B cell (primary cell): Measurements from ENCODE around the gene PDZD2. TPM values are rescaled to one million over a fixed set of nuclear protein-coding genes. Genes with fewer than 3 reads are reported as not detected.

Experiments
- ATAC-seq: fragments of 200-7000 bp; cut with Tn5 transposase; one replicate; pipeline ENCODE4 v1.10.0; 2021; ENCODE audit warnings: low read depth, mild to moderate bottlenecking, moderate number of reproducible peaks, moderate library complexity
- CTCF ChIA-PET: fragments of 350-600 bp; sonication (Branson Sonifier 250); formaldehyde crosslinking; loops from one replicate; lab custom pipeline; 2021; ENCODE audit warnings: antibody characterized with exemption, inconsistent platforms; lab: Charles Lee
- POLR2A ChIA-PET: fragments of 350-600 bp; sonication (Branson Sonifier 250); formaldehyde crosslinking; loops from one replicate; lab custom pipeline; 2021; ENCODE audit warnings: antibody characterized with exemption; lab: Charles Lee
- DNase-seq: peaks from one replicate; pipeline ENCODE4 v3.0.0; 2013
- H2AFZ ChIP-seq: 2 replicates; pipeline ENCODE4 v1.6.1; 2012; ENCODE audit warnings: mild to moderate bottlenecking, low read depth, low read length; ENCODE audit not compliant: insufficient read depth, poor library complexity, severe bottlenecking
- H3K27ac ChIP-seq, 2 donors: 1 replicate in 1 of 2; 2 replicates in 1 of 2; pipeline ENCODE4 v1.5.1; 2012 to 2013; ENCODE audit warnings: low read length in 2 of 2, mild to moderate bottlenecking in 2 of 2, moderate library complexity in 1 of 2
- H3K27me3 ChIP-seq, 4 experiments: fragments of 200-600 bp in 1 of 4; sonication (generic) in 1 of 4; replicated peaks in 1 of 4; 1 replicate in 2 of 4; 2 replicates in 2 of 4; pipeline versions ENCODE4 v1.6.1 to v1.7.0; 2013 to 2016; ENCODE audit warnings: low read length in 3 of 4, mild to moderate bottlenecking in 2 of 4, mixed read lengths in 1 of 4, moderate library complexity in 1 of 4; ENCODE audit not compliant: insufficient read depth in 4 of 4, control insufficient read depth in 3 of 4; ENCODE audit errors: control extremely low read depth in 1 of 4
- H3K36me3 ChIP-seq, 2 experiments: replicated peaks in 1 of 2; 1 replicate in 1 of 2; 2 replicates in 1 of 2; pipeline versions ENCODE4 v1.6.1 to v1.7.1; 2013; ENCODE audit warnings: low read length in 1 of 2; ENCODE audit not compliant: insufficient read depth in 2 of 2, control insufficient read depth in 1 of 2; ENCODE audit errors: control extremely low read depth in 1 of 2, extremely low read depth in 1 of 2
- H3K4me1 ChIP-seq, 2 donors: fragments of 200-600 bp in 1 of 2; sonication (generic) in 1 of 2; 1 replicate in 1 of 2; 2 replicates in 1 of 2; pipeline versions ENCODE4 v1.5.1 to v1.6.1; 2013 to 2017; ENCODE audit warnings: low read length in 2 of 2; ENCODE audit not compliant: control insufficient read depth in 2 of 2, insufficient read depth in 2 of 2
- H3K4me2 ChIP-seq: replicated peaks from 2 replicates; pipeline ENCODE3; 2012; ENCODE audit warnings: mild to moderate bottlenecking, low read depth, low read length; ENCODE audit not compliant: poor library complexity, severe bottlenecking
- H3K4me3 ChIP-seq, 5 experiments: fragments of 200-600 bp in 1 of 5; sonication (generic) in 1 of 5; 1 replicate in 3 of 5; 2 replicates in 2 of 5; pipeline versions ENCODE4 v1.5.1 to v1.7.0; 2011 to 2016; ENCODE audit warnings: low read length in 4 of 5, mild to moderate bottlenecking in 4 of 5, low read depth in 2 of 5, control low read depth in 1 of 5, moderate library complexity in 1 of 5; ENCODE audit not compliant: insufficient read depth in 1 of 5; ENCODE audit errors: control extremely low read depth in 1 of 5, extremely low read depth in 1 of 5
- H3K79me2 ChIP-seq: fragments of 200-600 bp; sonication (generic); one replicate; pipeline ENCODE4 v1.6.0; 2016; ENCODE audit warnings: low read length; ENCODE audit not compliant: control insufficient read depth, insufficient read depth
- H3K9ac ChIP-seq: fragments of 200-600 bp; sonication (generic); 2 replicates; pipeline ENCODE4 v1.6.1; 2017; ENCODE audit warnings: mild to moderate bottlenecking, low read length, moderate library complexity
- H3K9me3 ChIP-seq, 3 donors: one replicate each; pipeline versions ENCODE4 v1.6.1 to v1.7.1; 2013; ENCODE audit warnings: low read length in 2 of 3; ENCODE audit not compliant: control insufficient read depth in 2 of 3, insufficient read depth in 1 of 3; ENCODE audit errors: control extremely low read depth in 1 of 3
- H4K20me1 ChIP-seq: 2 replicates; pipeline ENCODE4 v1.6.0; 2012; ENCODE audit warnings: mild to moderate bottlenecking, low read length; ENCODE audit not compliant: insufficient read depth, control insufficient read depth, poor library complexity, severe bottlenecking
- H3K27ac Mint-ChIP-seq: one replicate; pipeline ENCODE4 v1.8.0; 2021; ENCODE audit warnings: mixed read lengths
- H3K27me3 Mint-ChIP-seq: one replicate; pipeline ENCODE4 v1.8.0; 2021; ENCODE audit warnings: mixed read lengths
- H3K4me1 Mint-ChIP-seq: one replicate; pipeline ENCODE4 v1.8.0; 2021; ENCODE audit warnings: mixed read lengths
- H3K4me3 Mint-ChIP-seq: one replicate; pipeline ENCODE4 v1.8.0; 2021; ENCODE audit warnings: mixed read lengths
- H3K9me3 Mint-ChIP-seq: one replicate; pipeline ENCODE4 v1.8.0; 2022; ENCODE audit warnings: mixed read lengths; ENCODE audit not compliant: insufficient read depth
- EZH2 ChIP-seq: IDR thresholded peaks from 2 replicates; pipeline ENCODE4 v1.6.1; 2012; ENCODE audit warnings: borderline replicate concordance, low read depth, mild to moderate bottlenecking, moderate library complexity, low read length; ENCODE audit not compliant: insufficient read depth, poor library complexity, severe bottlenecking
- WGBS: methylation state at CpG from one replicate; pipeline ENCODE4 v1.1.5; 2013; ENCODE audit warnings: missing lambda C conversion rate; ENCODE audit not compliant: insufficient coverage; 5-methylcytosine and 5-hydroxymethylcytosine counted together
- intact Hi-C: fragments of 100-400 bp; cut with micrococcal nuclease; formaldehyde crosslinking; loops from one replicate; pipeline ENCODE4 v1.10.0; 2022
- polyA plus RNA-seq: library from polyadenylated mRNA; depleted of rRNA; stranded (reverse); fragments of >200 nt; gene quantifications from 2 replicates; pipeline ENCODE4 v1.2.3, GENCODE V29; 2012
- total RNA-seq, 2 donors: library from RNA; stranded (reverse); fragments of 120-200 nt in 1 of 2; gene quantifications; 1 replicate in 1 of 2; 2 replicates in 1 of 2; pipeline versions ENCODE4 v1.2.3 to v1.2.4, GENCODE V29; 2013 to 2022
- TF ChIP-seq, protein P1 (sequence below): fragments of 200-600 bp; IDR thresholded peaks from one replicate; pipeline ENCODE4 v1.8.0; 2022; ENCODE audit warnings: antibody characterized with exemption, mild to moderate bottlenecking

Gene PDZD2
- total and polyA plus RNA-seq, 2 donors (not counting 1 experiment from before 2014, with no cell fraction given), result not detected

GRCh38 chr5:31982027-31982426 lies 343.1 kb downstream of the PDZD2 start:
- Histone ChIP-seq H3K9ac (no peak overlapping the region), H3K36me3 (no peaks in the 10 kb centered on the region), H3K4me2 (no peak overlapping the region), H3K27ac (no peak overlapping the region), H4K20me1 (no peaks in the 10 kb centered on the region), H3K9me3 (no peaks in the 10 kb centered on the region), H3K27me3 (no peaks in the 10 kb centered on the region), H2AFZ (no peak overlapping the region), H3K4me1 (no peaks in the 10 kb centered on the region), H3K79me2 (no peaks in the 10 kb centered on the region), H3K4me3 (no peak overlapping the region)
- no peak for ATAC-seq
- TF ChIP-seq, protein P1, sequence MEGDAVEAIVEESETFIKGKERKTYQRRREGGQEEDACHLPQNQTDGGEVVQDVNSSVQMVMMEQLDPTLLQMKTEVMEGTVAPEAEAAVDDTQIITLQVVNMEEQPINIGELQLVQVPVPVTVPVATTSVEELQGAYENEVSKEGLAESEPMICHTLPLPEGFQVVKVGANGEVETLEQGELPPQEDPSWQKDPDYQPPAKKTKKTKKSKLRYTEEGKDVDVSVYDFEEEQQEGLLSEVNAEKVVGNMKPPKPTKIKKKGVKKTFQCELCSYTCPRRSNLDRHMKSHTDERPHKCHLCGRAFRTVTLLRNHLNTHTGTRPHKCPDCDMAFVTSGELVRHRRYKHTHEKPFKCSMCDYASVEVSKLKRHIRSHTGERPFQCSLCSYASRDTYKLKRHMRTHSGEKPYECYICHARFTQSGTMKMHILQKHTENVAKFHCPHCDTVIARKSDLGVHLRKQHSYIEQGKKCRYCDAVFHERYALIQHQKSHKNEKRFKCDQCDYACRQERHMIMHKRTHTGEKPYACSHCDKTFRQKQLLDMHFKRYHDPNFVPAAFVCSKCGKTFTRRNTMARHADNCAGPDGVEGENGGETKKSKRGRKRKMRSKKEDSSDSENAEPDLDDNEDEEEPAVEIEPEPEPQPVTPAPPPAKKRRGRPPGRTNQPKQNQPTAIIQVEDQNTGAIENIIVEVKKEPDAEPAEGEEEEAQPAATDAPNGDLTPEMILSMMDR, result no peak
- no peak for TF ChIP-seq EZH2
- 96% methylated on average over 6 of the region's 6 CpGs for WGBS
- Mint-ChIP-seq H3K4me1 (no peaks in the 10 kb centered on the region), H3K9me3 (no peaks in the 10 kb centered on the region), H3K27me3 (peaks cover 5% of the 10 kb centered on the region), H3K27ac (no peak overlapping the region), H3K4me3 (no peak overlapping the region)
- CTCF ChIA-PET, result no interaction called here
- POLR2A ChIA-PET, result no interaction called here
- DNase-seq, result no peak
- intact Hi-C loops, result no loop called here

DNA sequence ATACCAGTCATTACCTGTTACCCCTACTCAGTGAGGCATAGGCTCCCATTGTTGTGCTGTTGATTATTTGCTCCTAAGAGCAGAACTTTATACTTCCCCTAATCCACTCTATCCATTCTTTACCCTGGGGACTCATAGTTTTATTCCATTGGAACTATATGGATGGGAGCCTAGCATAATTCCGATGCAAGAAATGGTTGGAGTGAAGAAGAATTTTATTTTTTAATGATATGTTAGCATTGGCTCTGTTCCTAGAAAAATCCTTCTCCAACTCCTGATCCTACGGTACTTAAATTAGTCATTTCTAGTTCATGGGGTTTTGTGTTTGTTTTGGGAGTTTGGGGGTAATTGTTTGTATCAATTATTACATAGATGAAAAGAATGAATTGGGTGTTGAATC lies 343.7 kb downstream of the PDZD2 start:
- intact Hi-C loops, result no loop called here
- H3K4me3 Mint-ChIP-seq, result no peak overlapping the region
- no peak overlapping the region for H3K9ac ChIP-seq
- ATAC-seq, result no peak
- no peaks in the 10 kb centered on the region for H3K27me3 ChIP-seq
- peaks cover 0 to 5% (median 0%) of the 10 kb centered on the region in 3 donors for H3K9me3 ChIP-seq
- DNase-seq, result no peak
- no peak overlapping the region for H3K27ac Mint-ChIP-seq
- H3K4me1 Mint-ChIP-seq, result no peaks in the 10 kb centered on the region
- ChIA-PET CTCF (no interaction called here), POLR2A (no interaction called here)
- H3K9me3 Mint-ChIP-seq, result no peaks in the 10 kb centered on the region
- H2AFZ ChIP-seq, result no peak overlapping the region
- H3K27me3 Mint-ChIP-seq, result peaks cover 5% of the 10 kb centered on the region
- no peak overlapping the region for H3K4me3 ChIP-seq
- WGBS, result no CpG with 5 or more reads among the region's 2 CpGs
- no peak overlapping the region for H3K4me2 ChIP-seq
- TF ChIP-seq, protein P1, result no peak
- H4K20me1 ChIP-seq, result no peaks in the 10 kb centered on the region
- H3K36me3 ChIP-seq, result no peaks in the 10 kb centered on the region
- H3K79me2 ChIP-seq, result no peaks in the 10 kb centered on the region
- no peak overlapping the region for H3K27ac ChIP-seq
- no peaks in the 10 kb centered on the region for H3K4me1 ChIP-seq
